OCI-LY7 (cell line): ENCODE results near the gene PRKN.

ENCODE experiments used
- EZH2phosphoT487 ChIP-seq: fragments of 200-600 bp; sonication (generic); IDR thresholded peaks from 2 replicates; pipeline ENCODE4 v1.6.1; 2018; ENCODE audit warnings: low read depth, borderline replicate concordance, mild to moderate bottlenecking, mixed run types, antibody characterized with exemption, low read length, moderate library complexity, mixed read lengths
- TF ChIP-seq, protein P1 (sequence below): fragments of 200-600 bp; sonication (generic); conservative IDR thresholded peaks from 2 replicates; pipeline ENCODE4 v1.5.1; 2014; ENCODE audit warnings: mild to moderate bottlenecking, antibody characterized with exemption, low read length, moderate library complexity, mixed read lengths

GRCh38 chr6:161870236-161870901, 857.2 kb downstream of the PRKN start:
- TF ChIP-seq, protein P1, sequence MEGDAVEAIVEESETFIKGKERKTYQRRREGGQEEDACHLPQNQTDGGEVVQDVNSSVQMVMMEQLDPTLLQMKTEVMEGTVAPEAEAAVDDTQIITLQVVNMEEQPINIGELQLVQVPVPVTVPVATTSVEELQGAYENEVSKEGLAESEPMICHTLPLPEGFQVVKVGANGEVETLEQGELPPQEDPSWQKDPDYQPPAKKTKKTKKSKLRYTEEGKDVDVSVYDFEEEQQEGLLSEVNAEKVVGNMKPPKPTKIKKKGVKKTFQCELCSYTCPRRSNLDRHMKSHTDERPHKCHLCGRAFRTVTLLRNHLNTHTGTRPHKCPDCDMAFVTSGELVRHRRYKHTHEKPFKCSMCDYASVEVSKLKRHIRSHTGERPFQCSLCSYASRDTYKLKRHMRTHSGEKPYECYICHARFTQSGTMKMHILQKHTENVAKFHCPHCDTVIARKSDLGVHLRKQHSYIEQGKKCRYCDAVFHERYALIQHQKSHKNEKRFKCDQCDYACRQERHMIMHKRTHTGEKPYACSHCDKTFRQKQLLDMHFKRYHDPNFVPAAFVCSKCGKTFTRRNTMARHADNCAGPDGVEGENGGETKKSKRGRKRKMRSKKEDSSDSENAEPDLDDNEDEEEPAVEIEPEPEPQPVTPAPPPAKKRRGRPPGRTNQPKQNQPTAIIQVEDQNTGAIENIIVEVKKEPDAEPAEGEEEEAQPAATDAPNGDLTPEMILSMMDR: no peak
- TF ChIP-seq EZH2phosphoT487: no peak
